GM12872 (cell line): ENCODE measurements around the gene GIT1.

Experiments used
- CTCF ChIP-seq: IDR thresholded peaks from 3 replicates; pipeline ENCODE4 v1.5.1; 2011; ENCODE audit warnings: low read depth, mild to moderate bottlenecking, low read length, moderate library complexity; ENCODE audit not compliant: insufficient read depth

Gene GIT1

GRCh38 chr17:29573871-29574731 lies 15.3 kb downstream of the GIT1 start:
- TF ChIP-seq CTCF: no peak

- no peak for TF ChIP-seq CTCF
Measured at GRCh38 chr17:29573558-29573869, 15.9 kb downstream of the GIT1 start.

- peak; percentile 79 for TF ChIP-seq CTCF
Measured at GRCh38 chr17:29572691-29573557, 16.5 kb downstream of the GIT1 start.

- no peak for TF ChIP-seq CTCF
Measured at GRCh38 chr17:29571883-29572681, 17.4 kb downstream of the GIT1 start.

- no peak for TF ChIP-seq CTCF
Measured at GRCh38 chr17:29571486-29571882, 18.0 kb downstream of the GIT1 start.

- TF ChIP-seq CTCF: no peak
Measured at GRCh38 chr17:29570521-29570920, 18.9 kb downstream of the GIT1 start.

- no peak for TF ChIP-seq CTCF
Measured at GRCh38 chr17:29569245-29569950, 20.1 kb downstream of the GIT1 start.
